ENCODE data around the gene TTC24.

Gene TTC24

DNA sequence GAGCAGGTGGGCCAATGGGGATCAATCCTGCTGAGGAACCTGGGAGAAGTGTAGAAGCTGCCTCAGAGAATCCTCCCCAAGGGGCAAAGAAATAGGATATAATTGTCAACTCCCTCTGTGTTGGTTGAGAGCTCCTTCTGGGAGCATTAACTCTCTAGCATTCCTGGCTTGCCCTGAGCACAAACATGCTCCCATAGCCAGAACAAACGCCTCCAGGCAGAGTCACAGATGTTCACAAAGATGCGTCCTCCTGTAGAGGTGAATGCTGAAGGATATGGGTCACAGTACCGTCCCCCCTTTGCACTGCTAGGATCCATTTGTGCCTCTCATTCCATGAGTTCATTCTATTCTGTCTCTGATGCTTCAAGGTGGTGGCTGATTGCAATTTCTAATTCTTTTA, 52.8 kb downstream of the TTC24 start:
- DNase-seq (ENCODE audit: insufficient read length, low spot score), result no peak
- no peak for FAIRE-seq

All from GM19239 (cell line).